Stimulated activated naive CD8-positive, alpha-beta T cell treated with anti-CD3 and anti-CD28 coated beads, Interleukin-15, Interleukin-2, amounts not matched to agents 100 ng/mL and 50 ng/mL, for 24 hours (primary cell): ENCODE data around the gene TP53RK.
"Not testable (repeated sequence)": the region's sequence is repeated elsewhere in the genome, so short reads cannot be mapped to it uniquely, and the experiment has no call there.

ENCODE experiments used
- H3K27ac Mint-ChIP-seq: one replicate; pipeline ENCODE4 v1.8.0; 2021; ENCODE audit warnings: mild to moderate bottlenecking, mixed read lengths
- H3K27me3 Mint-ChIP-seq: one replicate; pipeline ENCODE4 v1.8.0; 2021; ENCODE audit warnings: mixed read lengths
- H3K36me3 Mint-ChIP-seq: one replicate; pipeline ENCODE4 v1.8.0; 2021; ENCODE audit warnings: low read depth, mixed read lengths
- H3K4me1 Mint-ChIP-seq: one replicate; pipeline ENCODE4 v1.8.0; 2021; ENCODE audit warnings: low read depth, mixed read lengths
- H3K4me3 Mint-ChIP-seq: one replicate; pipeline ENCODE4 v1.8.0; 2021; ENCODE audit warnings: mild to moderate bottlenecking, mixed read lengths
- H3K9me3 Mint-ChIP-seq: one replicate; pipeline ENCODE4 v1.8.0; 2021; ENCODE audit warnings: mixed read lengths

Gene TP53RK

GRCh38 chr20:46681032-46681854 lies 8.0 kb downstream of the TP53RK start:
- peaks cover 29% of the 10 kb centered on the region for H3K4me1 Mint-ChIP-seq
- no peak overlapping the region for H3K27ac Mint-ChIP-seq

GRCh38 chr20:46680684-46681031 lies 8.6 kb downstream of the TP53RK start:
- no peak overlapping the region for H3K4me3 Mint-ChIP-seq
- no peaks in the 10 kb centered on the region for H3K27me3 Mint-ChIP-seq
- no peaks in the 10 kb centered on the region for H3K9me3 Mint-ChIP-seq
- H3K27ac Mint-ChIP-seq = no peak overlapping the region
- peaks cover 24% of the 10 kb centered on the region for H3K4me1 Mint-ChIP-seq
- peaks cover 16% of the 10 kb centered on the region for H3K36me3 Mint-ChIP-seq

More at GRCh38 chr20:46681032-46681854, 8.0 kb downstream of the TP53RK start:
- Mint-ChIP-seq H3K36me3 (peaks cover 22% of the 10 kb centered on the region), H3K4me3 (no peak overlapping the region), H3K27me3 (no peaks in the 10 kb centered on the region), H3K9me3 (no peaks in the 10 kb centered on the region)

- H3K27ac Mint-ChIP-seq = no peak overlapping the region
- no peak overlapping the region for H3K4me3 Mint-ChIP-seq
- no peaks in the 10 kb centered on the region for H3K9me3 Mint-ChIP-seq
- peaks cover 7% of the 10 kb centered on the region for H3K4me1 Mint-ChIP-seq
- no peaks in the 10 kb centered on the region for H3K27me3 Mint-ChIP-seq
- peaks cover 4% of the 10 kb centered on the region for H3K36me3 Mint-ChIP-seq
Measured at GRCh38 chr20:46678516-46678915, 10.7 kb downstream of the TP53RK start.

- Mint-ChIP-seq H3K27ac (no peak overlapping the region), H3K27me3 (no peaks in the 10 kb centered on the region), H3K4me1 (no peaks in the 10 kb centered on the region), H3K36me3 (peaks cover 5% of the 10 kb centered on the region), H3K9me3 (no peaks in the 10 kb centered on the region), H3K4me3 (no peak overlapping the region)
Measured at GRCh38 chr20:46677608-46678007, 11.6 kb downstream of the TP53RK start.

- H3K27ac Mint-ChIP-seq, H3K9me3 Mint-ChIP-seq, H3K4me3 Mint-ChIP-seq, H3K4me1 Mint-ChIP-seq, H3K36me3 Mint-ChIP-seq, H3K27me3 Mint-ChIP-seq: not testable (repeated sequence)
Measured at GRCh38 chr20:46676649-46677316, 12.5 kb downstream of the TP53RK start.

GRCh38 chr20:46674253-46675083 lies 14.8 kb downstream of the TP53RK start:
- Mint-ChIP-seq H3K27ac (no peak overlapping the region), H3K9me3 (peaks cover 11% of the 10 kb centered on the region), H3K27me3 (no peaks in the 10 kb centered on the region), H3K36me3 (peaks cover 13% of the 10 kb centered on the region), H3K4me1 (no peaks in the 10 kb centered on the region), H3K4me3 (no peak overlapping the region)

GRCh38 chr20:46673394-46674252 lies 15.6 kb downstream of the TP53RK start:
- peaks cover 11% of the 10 kb centered on the region for H3K9me3 Mint-ChIP-seq
- no peaks in the 10 kb centered on the region for H3K4me1 Mint-ChIP-seq
- no peaks in the 10 kb centered on the region for H3K27me3 Mint-ChIP-seq
- H3K4me3 Mint-ChIP-seq = no peak overlapping the region
- H3K27ac Mint-ChIP-seq = no peak overlapping the region
- H3K36me3 Mint-ChIP-seq = peaks cover 13% of the 10 kb centered on the region

- no peaks in the 10 kb centered on the region for H3K27me3 Mint-ChIP-seq
- H3K36me3 Mint-ChIP-seq = peaks cover 13% of the 10 kb centered on the region
- H3K4me3 Mint-ChIP-seq = no peak overlapping the region
- no peak overlapping the region for H3K27ac Mint-ChIP-seq
- peaks cover 11% of the 10 kb centered on the region for H3K9me3 Mint-ChIP-seq
- no peaks in the 10 kb centered on the region for H3K4me1 Mint-ChIP-seq
Measured at GRCh38 chr20:46672543-46673148, 16.6 kb downstream of the TP53RK start.

GRCh38 chr20:46671866-46672542 lies 17.2 kb downstream of the TP53RK start:
- peaks cover 13% of the 10 kb centered on the region for H3K36me3 Mint-ChIP-seq
- H3K4me1 Mint-ChIP-seq = no peaks in the 10 kb centered on the region
- H3K4me3 Mint-ChIP-seq = no peak overlapping the region
- no peak overlapping the region for H3K27ac Mint-ChIP-seq
- no peaks in the 10 kb centered on the region for H3K27me3 Mint-ChIP-seq
- H3K9me3 Mint-ChIP-seq = peaks cover 11% of the 10 kb centered on the region

GRCh38 chr20:46670585-46671584 lies 18.4 kb downstream of the TP53RK start:
- Mint-ChIP-seq H3K9me3 (peaks cover 11% of the 10 kb centered on the region), H3K4me3 (no peak overlapping the region), H3K4me1 (no peaks in the 10 kb centered on the region), H3K27ac (no peak overlapping the region), H3K27me3 (no peaks in the 10 kb centered on the region), H3K36me3 (peaks cover 13% of the 10 kb centered on the region)

GRCh38 chr20:46670228-46670584 lies 19.0 kb downstream of the TP53RK start:
- Mint-ChIP-seq H3K4me3 (no peak overlapping the region), H3K27me3 (no peaks in the 10 kb centered on the region), H3K36me3 (peaks cover 13% of the 10 kb centered on the region), H3K9me3 (peaks cover 11% of the 10 kb centered on the region), H3K4me1 (no peaks in the 10 kb centered on the region), H3K27ac (no peak overlapping the region)

- no peak overlapping the region for H3K4me3 Mint-ChIP-seq
- H3K27me3 Mint-ChIP-seq = no peaks in the 10 kb centered on the region
- H3K4me1 Mint-ChIP-seq = no peaks in the 10 kb centered on the region
- H3K27ac Mint-ChIP-seq = no peak overlapping the region
- H3K9me3 Mint-ChIP-seq = peaks cover 11% of the 10 kb centered on the region
- peaks cover 8% of the 10 kb centered on the region for H3K36me3 Mint-ChIP-seq
Measured at GRCh38 chr20:46666818-46667515, 22.3 kb downstream of the TP53RK start.
